Stimulated activated CD8-positive, alpha-beta memory T cell treated with anti-CD3 and anti-CD28 coated beads, Interleukin-12 subunit alpha, Interleukin-12 subunit beta, amount 100 ng/mL, for 24 hours (primary cell): ENCODE data around the gene GDF15.
"Not testable (repeated sequence)": the region's sequence is repeated elsewhere in the genome, so short reads cannot be mapped to it uniquely, and the experiment has no call there.

Experiments
- DNase-seq: peaks from one replicate; pipeline ENCODE4 v3.0.0-alpha.2; 2020; ENCODE audit errors: extremely low read depth

GDF15 gene, protein sequence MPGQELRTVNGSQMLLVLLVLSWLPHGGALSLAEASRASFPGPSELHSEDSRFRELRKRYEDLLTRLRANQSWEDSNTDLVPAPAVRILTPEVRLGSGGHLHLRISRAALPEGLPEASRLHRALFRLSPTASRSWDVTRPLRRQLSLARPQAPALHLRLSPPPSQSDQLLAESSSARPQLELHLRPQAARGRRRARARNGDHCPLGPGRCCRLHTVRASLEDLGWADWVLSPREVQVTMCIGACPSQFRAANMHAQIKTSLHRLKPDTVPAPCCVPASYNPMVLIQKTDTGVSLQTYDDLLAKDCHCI

DNA sequence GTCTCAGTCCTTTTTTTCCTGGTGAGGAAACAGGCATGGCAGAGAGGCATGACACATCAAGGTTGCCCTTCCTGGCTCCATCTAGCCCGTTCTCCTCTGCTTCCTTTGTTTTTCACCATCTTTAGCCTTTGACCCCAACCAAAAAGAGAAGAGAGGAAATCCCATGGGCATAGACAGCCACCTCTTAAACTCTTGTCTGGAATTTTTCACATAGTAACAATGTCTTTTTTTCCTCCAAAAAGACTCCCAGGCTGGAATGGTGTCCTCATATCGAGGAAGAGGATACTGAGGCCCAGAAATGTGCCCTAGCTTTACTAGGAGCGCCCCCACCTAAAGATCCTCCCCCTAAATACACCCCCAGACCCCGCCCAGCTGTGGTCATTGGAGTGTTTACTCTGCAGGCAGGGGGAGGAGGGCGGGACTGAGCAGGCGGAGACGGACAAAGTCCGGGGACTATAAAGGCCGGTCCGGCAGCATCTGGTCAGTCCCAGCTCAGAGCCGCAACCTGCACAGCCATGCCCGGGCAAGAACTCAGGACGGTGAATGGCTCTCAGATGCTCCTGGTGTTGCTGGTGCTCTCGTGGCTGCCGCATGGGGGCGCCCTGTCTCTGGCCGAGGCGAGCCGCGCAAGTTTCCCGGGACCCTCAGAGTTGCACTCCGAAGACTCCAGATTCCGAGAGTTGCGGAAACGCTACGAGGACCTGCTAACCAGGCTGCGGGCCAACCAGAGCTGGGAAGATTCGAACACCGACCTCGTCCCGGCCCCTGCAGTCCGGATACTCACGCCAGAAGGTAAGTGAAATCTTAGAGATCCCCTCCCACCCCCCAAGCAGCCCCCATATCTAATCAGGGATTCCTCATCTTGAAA is at the start of gene GDF15:
GDF15 (plus strand) TSS at position 484 of the 868 bp plus-strand sequence; CDS start at position 516, 32 bp downstream.
- no peak for DNase-seq

DNA sequence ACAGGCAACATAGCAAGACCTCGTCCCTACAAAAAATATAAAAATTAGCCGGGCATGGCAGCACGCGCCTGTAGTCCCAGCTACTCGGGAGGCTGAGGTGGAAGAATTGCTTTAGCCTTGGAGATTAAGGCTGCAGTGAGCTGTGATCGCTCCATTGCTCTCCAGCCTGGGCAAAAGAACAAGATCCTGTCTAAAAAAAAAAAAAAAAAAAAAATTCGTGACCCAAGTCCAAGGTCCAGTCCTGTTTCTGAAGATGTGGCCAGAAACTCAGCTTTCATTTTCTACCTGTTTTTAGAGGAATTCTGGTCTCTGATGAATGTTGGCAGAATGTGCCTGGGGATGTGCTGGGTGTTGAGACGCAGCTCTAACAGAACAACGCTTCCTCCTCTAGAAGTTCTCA is 47.4 kb upstream of the GDF15 start:
- no peak for DNase-seq

DNA sequence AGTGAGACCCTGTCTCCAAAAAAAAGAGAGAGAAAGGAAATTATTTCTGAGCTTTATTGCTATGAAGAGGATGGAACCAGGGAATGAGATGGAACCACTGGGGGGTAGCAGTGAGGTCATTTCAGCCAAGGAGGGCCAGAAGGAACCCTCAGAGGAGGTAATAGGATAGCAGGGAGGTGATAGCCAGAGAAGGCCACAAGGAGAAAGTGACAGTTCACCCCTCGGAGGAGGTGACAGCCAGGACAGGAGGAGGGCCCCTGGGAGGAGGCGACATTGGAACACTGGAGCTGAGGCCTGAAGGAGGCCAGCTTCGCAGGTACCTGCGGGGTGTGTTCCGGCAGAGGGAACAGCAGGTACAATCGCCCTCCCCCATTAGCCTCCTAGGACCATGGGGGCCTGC is 46.2 kb upstream of the GDF15 start:
- DNase-seq, result no peak

DNA sequence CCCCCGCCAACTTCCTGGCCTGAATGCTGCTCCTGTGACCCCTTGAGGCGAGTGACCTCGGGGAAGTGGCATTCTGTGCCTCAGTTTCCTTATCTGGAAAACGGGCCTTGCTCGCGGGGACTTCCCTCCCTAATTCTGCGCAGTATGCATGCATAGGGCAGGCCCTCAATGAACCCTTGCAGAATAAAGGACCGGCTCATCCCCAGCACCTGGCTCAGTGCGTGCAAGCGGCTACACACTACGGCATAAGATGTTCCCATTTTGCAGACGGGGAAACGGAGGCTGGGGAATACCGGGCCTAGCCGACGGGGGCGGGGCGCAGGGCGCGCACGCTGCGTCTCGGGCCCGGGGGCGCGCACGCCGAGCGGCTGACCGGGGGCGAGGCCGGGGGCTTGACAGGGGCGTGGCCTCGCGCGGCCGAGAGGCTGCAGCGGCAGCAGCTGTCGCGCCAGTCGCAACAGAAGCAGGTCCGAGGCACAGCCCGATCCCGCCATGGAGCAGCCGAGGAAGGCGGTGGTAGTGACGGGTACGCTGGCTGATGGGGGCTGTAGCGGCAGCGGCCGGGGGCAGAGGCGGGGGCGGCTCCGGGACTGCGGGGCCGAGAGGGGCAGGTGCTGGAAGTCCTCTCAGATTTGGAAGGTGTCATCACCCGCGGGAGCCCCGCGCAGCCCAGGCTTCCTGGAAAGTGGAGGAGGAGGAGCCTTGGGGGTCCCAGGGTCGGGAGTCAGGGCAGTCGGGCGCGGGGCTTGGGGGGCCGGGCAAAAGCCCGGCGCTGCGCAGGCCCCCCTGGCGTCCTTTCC is 45.6 kb upstream of the GDF15 start, which contains the start of gene PGPEP1:
PGPEP1 (plus strand) TSS at position 409 of the 800 bp plus-strand sequence; CDS start at position 493, 84 bp downstream.
- no peak for DNase-seq

DNA sequence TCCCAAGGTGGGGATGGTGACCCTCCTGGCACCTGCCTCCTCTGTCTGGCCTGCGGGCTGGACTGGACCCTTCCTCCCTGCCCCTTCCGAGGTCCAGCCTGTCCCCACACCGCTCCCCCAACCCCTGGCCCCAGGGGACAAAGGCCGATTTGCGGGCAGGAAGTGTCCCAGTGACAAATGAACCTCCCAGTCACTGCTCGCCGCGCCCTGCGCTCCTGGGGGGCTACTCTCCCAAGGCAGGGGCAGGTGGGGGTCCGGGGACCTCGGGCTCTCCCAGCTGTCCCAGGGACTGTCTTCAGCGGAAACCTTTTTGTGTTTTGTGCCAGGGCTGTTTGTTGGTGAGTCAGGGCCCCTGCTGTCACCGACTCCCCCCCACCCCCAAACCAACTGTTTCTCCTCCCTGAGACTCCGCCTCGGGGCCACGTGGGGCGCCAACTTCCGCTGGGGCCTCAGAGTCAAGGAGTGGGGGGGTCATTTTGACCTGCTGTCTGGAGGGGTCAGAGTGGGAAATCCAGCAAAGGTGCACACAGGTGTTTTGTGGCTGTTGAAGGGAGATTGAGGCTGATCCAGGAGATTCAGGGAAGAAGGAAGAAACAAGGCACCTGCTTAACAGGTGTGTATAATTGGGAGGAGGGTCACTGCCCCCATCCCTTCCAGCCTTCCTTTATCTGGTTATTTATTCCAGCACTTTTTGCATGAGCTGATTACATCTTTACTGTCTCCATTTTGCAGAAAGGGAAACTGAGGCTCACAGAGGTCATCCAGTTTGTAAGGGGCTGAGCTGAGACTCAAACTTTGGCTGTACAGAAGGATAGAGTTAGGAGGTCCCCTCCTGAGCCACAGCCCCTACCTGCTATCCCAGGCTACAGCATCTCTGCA is 44.7 kb upstream of the GDF15 start:
- DNase-seq, result peak; percentile 53

DNA sequence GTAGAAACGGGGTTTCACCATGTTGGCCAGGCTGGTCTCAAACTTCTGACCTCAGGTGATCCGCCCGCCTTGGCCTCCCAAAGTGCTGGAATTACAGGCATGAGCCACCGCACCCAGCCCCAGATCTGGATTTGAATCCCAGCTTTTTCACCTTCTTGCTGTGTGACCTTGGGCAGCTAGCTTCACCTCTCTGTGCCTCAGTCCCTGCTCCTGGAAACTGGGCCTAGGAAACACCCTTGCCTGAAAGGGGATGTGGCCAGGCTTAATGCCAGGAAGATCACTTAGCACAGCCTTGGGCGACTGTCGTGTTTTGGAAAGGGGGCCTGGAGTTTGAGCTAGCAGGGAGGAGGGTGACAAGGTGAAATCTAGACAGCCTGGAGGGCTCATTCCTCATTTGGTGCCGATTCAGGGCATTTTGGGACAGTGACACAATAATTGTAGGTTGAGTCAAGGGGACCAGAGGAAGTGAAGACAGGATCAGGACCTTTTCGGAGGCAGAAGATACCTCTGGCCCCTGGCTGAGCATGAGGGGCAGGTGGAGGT is 43.8 kb upstream of the GDF15 start:
- DNase-seq, result no peak

DNA sequence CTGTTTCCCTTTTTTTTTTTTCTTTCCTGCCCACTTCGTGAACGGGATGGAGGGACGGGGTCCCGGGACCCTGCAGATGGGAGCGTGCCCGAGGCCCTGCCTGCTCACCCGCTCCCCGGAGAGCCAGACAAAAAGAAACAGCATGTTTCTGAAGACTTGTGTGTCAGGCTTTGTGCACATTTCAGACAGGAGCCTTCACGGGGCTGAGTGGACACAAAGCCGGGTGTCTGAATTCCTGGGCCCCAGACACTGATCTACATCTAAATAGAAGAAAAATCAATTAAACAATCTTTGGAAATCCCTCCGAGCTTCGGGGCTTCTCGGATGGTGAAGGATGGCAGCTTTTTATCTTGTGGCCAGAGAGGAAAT is 41.4 kb upstream of the GDF15 start:
- DNase-seq, result no peak

DNA sequence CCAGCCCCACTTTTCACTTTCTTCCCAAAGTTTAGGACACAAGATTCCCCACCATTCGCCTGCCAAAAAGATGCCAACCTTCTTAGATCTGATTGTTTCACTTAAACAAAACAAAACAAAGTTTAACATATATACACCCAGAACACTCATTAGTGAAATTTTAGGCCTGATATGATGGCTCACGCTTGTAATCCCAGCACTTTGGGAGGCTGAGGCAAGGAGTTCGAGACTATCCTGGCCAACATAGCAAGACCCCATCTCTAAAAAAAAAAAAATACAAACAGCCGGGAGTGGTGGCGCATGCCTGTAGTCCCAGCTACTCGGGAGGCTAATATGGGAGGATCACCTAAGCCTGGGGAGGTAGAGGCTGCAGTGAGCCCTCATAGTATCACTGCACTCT is 40.7 kb upstream of the GDF15 start:
- DNase-seq, result no peak

DNA sequence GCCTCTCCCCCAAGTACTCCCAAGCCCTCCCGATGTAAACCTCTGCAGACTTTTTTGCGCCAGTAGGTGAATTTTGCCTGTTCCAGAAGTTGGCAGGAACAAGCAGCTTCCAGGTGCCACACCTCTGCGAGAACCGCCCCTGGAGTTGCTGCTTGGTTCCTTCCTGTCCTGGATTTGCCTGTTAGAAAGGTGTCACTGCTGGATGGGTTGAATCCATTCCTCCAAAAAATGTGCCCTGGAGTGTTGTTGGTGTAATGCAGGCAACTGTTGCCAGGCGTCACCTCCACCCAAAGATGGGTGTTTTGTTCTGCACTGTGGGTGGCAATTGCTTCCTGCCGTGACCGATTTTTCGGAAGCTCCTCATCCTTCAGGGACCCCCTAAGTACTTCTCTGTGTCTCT is 39.9 kb upstream of the GDF15 start:
- no peak for DNase-seq

DNA sequence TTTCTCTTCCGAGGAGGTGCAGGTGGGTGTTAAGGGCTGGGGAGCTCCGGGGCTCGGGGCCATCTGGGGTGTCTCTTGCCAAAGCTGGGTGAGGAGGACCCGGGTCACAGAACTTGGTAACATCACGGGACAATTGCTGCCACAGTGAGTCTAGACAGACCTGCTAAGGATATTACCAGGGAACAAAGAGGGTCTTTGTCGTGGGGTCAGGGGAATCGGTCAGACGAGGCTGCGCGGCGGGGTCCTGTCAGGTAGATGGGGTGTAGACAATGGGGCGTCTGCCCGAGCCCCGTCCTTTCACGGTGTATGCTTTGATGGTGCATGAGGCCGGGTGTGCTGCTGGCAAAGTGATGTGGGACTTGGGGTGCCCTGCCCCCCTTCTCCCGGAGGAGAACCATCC is 37.8 kb upstream of the GDF15 start:
- no peak for DNase-seq

DNA sequence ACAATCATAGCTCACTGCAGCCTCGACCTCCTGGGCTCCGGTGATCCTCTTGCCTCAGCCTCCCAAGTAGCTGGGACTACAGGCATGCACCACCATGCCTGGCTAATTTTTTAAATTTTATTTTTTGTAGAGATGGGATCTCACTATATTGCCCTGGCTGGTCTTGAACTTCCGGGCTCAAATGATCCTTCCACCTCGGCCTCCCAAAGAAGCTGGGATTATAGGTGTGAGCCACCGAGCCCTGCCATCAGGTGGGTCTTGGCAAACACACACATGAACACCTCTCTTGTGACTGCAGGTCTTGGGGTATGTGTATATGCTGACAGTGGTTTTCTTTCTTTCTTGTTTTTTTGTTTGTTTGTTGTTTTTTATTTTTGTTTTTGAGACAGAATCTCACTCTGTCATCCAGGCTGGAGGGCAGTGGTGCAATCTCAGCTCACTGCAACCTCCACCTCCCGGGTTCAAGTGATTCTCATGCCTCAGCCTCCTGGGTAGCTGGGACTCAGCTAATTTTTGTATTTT is 37.1 kb upstream of the GDF15 start:
- not testable (repeated sequence) for DNase-seq

DNA sequence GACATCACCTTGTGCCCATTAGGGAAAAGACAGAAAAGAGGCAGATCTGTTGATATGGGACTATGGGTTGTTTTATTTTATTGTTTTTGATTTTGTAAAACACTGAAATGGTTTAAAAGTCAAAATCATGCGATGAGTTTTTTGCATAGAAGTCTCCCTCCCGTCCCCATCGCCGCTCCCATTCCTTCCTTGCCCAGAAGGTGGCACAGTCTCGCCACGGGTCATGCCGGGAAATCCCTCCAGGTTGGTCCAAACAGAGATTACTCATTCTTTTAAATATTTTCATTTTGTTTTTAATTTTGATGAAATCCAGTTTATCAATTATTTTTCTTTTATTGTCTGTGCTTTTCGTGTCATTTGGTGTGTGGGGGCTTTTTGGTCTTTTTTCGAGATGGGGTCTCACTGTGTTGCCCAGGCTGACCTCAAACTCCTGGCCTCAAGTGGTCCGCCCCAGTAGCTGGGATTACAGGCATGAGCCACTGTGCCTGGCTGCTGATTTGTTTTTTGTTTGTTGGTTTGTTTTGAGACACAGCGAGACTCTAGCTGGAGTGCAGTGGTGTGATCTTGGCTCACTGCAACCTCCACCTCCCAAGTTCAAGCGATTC is 36.3 kb upstream of the GDF15 start:
- DNase-seq, result no peak

DNA sequence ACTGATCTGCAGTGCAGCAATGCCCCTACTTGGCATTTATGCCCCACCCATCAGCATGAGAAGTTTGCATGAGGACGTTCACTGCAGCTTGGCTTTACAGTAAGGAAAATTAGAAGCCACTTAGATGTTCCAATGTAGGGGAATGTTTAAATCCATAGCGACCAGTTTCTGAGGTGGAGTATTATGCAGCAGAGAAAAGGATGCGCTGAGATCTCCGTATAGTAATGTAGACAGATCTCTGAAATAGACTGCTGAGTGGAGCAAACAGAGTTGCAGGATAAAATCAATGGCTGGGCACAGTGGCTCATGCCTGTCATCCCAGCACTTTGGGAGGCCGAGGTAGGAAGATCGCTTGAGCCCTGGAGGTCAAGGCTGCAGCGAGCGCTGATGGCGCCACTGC is 35.5 kb upstream of the GDF15 start:
- no peak for DNase-seq

DNA sequence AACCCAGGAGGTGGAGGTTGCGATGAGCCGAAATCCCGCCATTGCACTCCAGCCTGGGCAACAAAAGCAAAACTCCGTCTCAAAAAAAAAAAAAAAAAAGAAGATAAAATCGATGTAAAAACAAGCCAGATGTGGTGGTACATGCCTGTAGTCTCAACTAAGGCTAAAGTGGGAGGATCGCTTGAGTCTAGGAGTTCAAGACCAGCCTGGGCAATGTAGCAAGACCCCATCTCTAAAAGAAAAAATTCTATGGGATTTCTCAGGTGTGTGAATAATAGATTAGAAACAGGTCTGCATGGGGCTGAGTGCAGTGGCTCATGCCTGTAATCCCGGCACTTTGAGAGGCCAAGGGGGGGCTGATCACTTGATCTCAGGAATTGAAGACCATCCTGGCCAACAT is 34.4 kb upstream of the GDF15 start:
- DNase-seq, result no peak

DNA sequence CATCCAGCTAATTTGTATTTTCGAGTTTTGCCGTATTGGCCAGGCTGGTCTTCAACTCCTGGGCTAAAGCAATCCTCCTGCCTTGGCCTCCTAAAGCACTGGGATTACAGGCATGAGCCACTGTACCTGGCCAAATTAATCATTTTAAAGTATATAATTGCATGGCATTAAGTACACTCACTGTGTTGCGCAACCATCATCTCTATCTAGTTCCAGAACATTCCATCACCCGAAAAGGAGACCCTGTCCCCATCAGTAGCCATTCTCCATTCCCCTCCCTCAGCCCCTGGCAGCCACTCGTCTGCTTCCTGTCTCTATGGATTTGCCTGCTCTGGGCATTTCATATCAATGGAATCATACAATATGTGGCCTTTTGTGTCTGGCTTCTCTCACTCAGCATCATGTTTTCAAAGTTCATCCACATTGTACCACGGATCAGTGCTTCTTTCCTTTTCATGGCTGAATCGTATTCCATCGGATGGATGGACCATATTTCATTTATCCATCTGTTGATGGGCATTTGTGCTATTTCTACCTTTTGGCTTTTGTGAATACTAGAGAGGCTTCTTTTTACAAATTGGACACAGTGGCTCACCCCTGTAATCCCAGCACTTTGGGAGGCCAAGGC is 32.5 kb upstream of the GDF15 start:
- no peak for DNase-seq

DNA sequence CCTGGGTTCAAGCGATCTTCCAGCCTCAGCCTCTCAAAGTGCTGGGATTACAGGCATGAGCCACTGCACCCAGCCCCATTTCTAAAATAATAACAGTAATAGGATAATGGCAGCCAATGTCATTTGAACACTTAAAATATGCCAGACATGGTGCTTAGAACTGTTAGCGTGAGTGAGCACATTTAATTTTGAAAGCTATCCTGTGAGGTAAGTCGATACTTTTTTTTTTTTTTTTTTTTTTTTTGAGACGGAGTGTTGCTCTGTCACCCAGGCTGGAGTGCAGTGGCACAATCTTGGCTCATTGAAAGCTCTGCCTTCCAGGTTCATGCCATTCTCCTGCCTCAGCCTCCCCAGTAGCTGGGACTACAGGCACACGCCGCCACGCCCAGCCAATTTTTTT is 31.2 kb upstream of the GDF15 start:
- not testable (repeated sequence) for DNase-seq

DNA sequence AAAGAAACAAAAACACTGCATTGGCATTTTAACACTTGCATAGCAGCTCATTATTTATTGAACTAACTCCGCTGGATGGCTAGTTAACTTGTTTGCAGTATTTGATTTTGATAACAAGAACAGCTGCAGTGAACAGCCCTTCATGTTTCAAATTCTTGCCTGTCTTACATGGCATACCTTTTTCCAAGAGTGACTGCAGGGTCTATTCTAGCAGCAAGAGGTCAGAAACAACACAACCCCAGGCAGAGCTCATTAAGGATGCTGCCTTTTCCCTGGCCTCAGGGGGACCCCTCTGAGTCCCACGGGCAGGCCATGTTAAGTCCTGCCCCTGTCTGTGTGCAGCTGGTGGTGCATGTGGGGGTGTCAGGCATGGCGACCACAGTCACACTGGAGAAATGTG is 28.9 kb upstream of the GDF15 start:
- DNase-seq, result no peak

DNA sequence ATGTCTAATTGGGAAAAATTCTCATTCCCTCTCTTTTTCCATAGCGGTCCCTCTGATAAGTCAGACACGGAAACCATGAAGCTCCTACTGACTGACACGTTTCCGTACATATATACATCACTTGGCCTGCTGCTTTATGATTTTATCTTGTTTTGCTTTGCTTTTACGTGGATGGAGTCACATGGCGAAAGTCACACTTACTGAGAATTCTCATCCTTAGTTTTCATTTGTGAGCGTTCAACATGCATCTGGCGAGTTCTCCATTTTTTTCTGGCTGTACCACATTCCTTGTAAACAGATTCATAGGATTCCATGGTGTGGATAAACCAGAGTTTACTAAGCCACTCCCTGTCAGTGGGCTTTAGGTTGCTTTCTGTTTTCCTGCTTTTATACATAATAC is 24.3 kb upstream of the GDF15 start:
- DNase-seq, result no peak

DNA sequence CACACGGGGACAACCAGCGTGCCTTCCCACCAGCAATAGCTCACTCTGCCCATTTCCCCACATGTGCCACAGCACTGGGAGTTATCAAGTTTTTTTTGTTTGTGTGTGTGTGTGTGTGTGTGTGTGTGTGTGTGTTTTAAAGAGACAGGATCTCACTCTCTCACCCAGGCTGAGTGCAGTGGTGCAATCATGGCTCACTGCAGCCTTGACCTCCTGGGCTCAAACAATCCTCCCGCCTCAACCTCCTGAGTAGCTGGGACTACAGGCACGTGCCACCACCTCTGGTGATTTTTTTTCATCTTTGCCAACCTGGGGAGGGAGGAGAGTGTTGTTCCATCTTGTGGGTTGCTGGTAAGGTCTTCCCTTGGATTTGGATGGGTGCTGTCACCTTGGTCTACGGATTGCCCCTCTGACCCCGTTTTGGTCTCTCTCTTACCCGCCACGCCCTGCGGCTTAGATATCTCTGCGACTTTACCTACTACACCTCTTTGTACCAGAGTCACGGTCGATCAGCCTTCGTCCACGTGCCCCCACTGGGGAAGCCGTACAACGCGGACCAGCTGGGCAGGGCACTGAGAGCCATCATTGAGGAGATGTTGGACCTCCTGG is 22.9 kb upstream of the GDF15 start:
- DNase-seq, result no peak
